ENCODE data around the gene TFAP2C. TPM values are rescaled to one million over a fixed set of nuclear protein-coding genes. Genes with fewer than 3 reads are reported as not detected.
A peak's percentile ranks its signal among the peaks of the same experiment; 100 is the strongest.

The TFAP2C gene
- total RNA-seq, 3 donors from 2014 or later = 1.8 to 66.9 (median 24.9) TPM

GRCh38 chr20:56683077-56683865 lies 54.2 kb downstream of the TFAP2C start:
- Histone ChIP-seq H3K4me1 (no peaks in the 10 kb centered on the region), H3K9me3 (no peaks in the 10 kb centered on the region), H3K27ac (peak overlapping the region; percentile 26 to 52), H3K4me3 (no peak overlapping the region), H3K36me3 (no peaks in the 10 kb centered on the region), H3K27me3 (no peaks in the 10 kb centered on the region)
- intact Hi-C loops (cut with DNase I; ENCODE audit: low total_unique reads) = no loop called here
- TF ChIP-seq, protein P1, sequence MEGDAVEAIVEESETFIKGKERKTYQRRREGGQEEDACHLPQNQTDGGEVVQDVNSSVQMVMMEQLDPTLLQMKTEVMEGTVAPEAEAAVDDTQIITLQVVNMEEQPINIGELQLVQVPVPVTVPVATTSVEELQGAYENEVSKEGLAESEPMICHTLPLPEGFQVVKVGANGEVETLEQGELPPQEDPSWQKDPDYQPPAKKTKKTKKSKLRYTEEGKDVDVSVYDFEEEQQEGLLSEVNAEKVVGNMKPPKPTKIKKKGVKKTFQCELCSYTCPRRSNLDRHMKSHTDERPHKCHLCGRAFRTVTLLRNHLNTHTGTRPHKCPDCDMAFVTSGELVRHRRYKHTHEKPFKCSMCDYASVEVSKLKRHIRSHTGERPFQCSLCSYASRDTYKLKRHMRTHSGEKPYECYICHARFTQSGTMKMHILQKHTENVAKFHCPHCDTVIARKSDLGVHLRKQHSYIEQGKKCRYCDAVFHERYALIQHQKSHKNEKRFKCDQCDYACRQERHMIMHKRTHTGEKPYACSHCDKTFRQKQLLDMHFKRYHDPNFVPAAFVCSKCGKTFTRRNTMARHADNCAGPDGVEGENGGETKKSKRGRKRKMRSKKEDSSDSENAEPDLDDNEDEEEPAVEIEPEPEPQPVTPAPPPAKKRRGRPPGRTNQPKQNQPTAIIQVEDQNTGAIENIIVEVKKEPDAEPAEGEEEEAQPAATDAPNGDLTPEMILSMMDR (IDR thresholded peaks at IDR 0.05) = no peak
- TF ChIP-seq POLR2AphosphoS5 (IDR thresholded peaks at IDR 0.05) = peak in 1 of 3 donors; percentile 18
- peak in 1 of 2 donors; percentile 74 for DNase-seq (ENCODE audit: low spot score in 2 of 2)

DNA sequence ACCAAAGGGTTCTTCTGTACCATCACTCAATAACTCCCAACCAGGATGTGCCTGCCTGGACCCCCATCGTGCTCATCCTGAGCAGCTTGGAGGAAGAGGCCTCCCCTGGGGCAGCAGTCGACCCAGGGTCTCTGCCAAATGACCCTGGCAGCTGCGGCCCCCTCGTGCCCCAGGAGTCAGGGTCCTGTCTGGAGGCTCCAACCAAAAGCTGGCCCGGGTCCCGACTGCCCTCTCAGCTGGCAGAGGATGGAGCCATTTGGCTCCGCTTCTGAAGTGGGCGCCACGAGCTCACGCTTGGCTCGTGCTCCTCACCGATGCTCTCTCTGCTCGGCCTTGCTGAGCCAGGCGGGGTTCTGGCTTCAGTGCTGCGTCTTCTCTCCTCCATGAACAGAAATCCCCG lies 56.8 kb downstream of the TFAP2C start:
- Histone ChIP-seq H3K4me1 (peaks cover 11 to 14% of the 10 kb centered on the region in 2 donors), H3K4me3 (no peak overlapping the region), H3K27me3 (no peaks in the 10 kb centered on the region), H3K27ac (peak overlapping the region; percentile 48 to 52), H3K9me3 (no peaks in the 10 kb centered on the region), H3K36me3 (no peaks in the 10 kb centered on the region)
- intact Hi-C loops (cut with DNase I; ENCODE audit: low total_unique reads) = no loop called here
- no peak for DNase-seq (ENCODE audit: low spot score in 2 of 2)
- TF ChIP-seq POLR2AphosphoS5 (IDR thresholded peaks at IDR 0.05) (no peak), POLR2A (IDR thresholded peaks at IDR 0.05) (no peak)
- TF ChIP-seq, protein P1 (IDR thresholded peaks at IDR 0.05) = no peak

DNA sequence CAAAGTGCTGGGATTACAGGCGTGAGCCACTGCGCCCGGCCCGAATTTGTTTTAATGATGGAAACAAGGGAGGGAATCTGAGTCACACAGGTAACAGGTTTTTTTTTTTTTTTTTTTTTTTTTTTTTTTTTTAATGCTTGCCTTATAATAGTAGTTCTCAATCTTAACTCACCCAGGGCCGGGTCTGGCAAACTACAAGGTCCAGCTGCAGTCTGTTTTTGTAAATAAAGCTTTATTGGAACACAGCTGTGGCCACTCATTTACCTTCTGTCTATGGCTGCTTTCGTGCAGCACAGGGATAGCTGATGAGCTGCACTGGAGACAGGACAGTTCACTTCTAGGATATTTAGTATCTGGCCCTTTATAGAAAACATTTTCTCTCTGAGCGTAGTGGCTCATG lies 58.0 kb downstream of the TFAP2C start:
- Histone ChIP-seq H3K4me1 (peaks cover 11 to 15% of the 10 kb centered on the region in 2 donors), H3K9me3 (no peaks in the 10 kb centered on the region), H3K36me3 (no peaks in the 10 kb centered on the region), H3K27me3 (no peaks in the 10 kb centered on the region), H3K4me3 (no peak overlapping the region), H3K27ac (no peak overlapping the region)
- intact Hi-C loops (cut with DNase I; ENCODE audit: low total_unique reads) = no loop called here
- no peak for DNase-seq (ENCODE audit: low spot score in 2 of 2)
- TF ChIP-seq POLR2AphosphoS5 (IDR thresholded peaks at IDR 0.05) (no peak), POLR2A (IDR thresholded peaks at IDR 0.05) (no peak)
- TF ChIP-seq, protein P1 (IDR thresholded peaks at IDR 0.05) = no peak

DNA sequence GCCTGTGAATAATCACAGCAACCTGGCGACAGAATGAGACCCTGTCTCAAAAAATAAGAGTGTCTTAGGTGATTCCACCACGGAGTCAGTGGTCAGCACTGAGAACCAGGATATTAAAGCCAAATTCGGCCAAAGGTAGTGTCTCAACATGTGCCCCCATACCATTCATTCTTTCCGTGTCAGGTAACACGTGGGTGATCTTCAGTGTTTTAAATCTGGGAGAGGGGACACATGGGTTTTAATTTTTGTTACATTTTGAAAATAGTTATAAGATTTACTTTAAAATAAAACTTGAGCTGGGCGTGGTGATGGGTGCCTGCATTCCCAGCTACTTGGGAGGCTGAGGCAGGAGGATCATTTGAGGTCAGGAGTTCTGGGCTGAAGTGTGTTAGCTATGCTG lies 59.0 kb downstream of the TFAP2C start:
- no peak overlapping the region for H3K4me3 ChIP-seq
- H3K27me3 ChIP-seq = no peaks in the 10 kb centered on the region
- peaks cover 11 to 15% of the 10 kb centered on the region in 2 donors for H3K4me1 ChIP-seq
- TF ChIP-seq, protein P1 (IDR thresholded peaks at IDR 0.05) = no peak
- TF ChIP-seq POLR2AphosphoS5 (IDR thresholded peaks at IDR 0.05) (no peak), POLR2A (IDR thresholded peaks at IDR 0.05) (no peak)
- H3K36me3 ChIP-seq = no peaks in the 10 kb centered on the region
- H3K27ac ChIP-seq = peak overlapping the region in 1 of 2 donors; percentile 19
- no peak for DNase-seq (ENCODE audit: low spot score in 2 of 2)
- no peaks in the 10 kb centered on the region for H3K9me3 ChIP-seq
- intact Hi-C loops (cut with DNase I; ENCODE audit: low total_unique reads) = no loop called here

Other genes starting within 250 kb of the TFAP2C start
- 1 to 10 TPM in 2 of 3 donors, under 1 TPM in 1; 0.98 to 2.2 (median 1.6) TPM for gene AURKA, start 237.1 kb upstream of the TFAP2C start, total RNA-seq
- 10 to 100 TPM; 17.1 to 53.4 (median 35.7) TPM for gene CSTF1, start 236.7 kb upstream of the TFAP2C start, total RNA-seq
- 1 to 10 TPM; 1.6 to 3.4 (median 2.2) TPM for gene CASS4, start 217.0 kb upstream of the TFAP2C start, total RNA-seq
- 10 to 100 TPM; 58.0 to 80.0 (median 66.3) TPM for gene RTF2, start 160.7 kb upstream of the TFAP2C start, total RNA-seq
- gene FAM209A, start 104.6 kb upstream of the TFAP2C start, total RNA-seq = under 1 TPM in 1 of 3 donors, not detected in 2; 0.96 TPM
- not detected for gene FAM209B, start 96.1 kb upstream of the TFAP2C start, total RNA-seq

Measured in breast epithelium (tissue), 4 donors.